MCF 10A (cell line): ENCODE results near the gene GAA. TPM values are rescaled to one million over a fixed set of nuclear protein-coding genes. Genes with fewer than 3 reads are reported as not detected.

Experiments used
- BruUV-seq: library from RNA; stranded (reverse); fragments of 400-500 nt; replicated peaks from 2 replicates; lab custom pipeline; 2021; lab: Mats Ljungman, UMichigan
- CTCF ChIA-PET: fragments of 300-600 bp; sonication (Branson Sonifier 250); formaldehyde crosslinking; extraction: SDS; loops from one replicate; lab custom pipeline; 2021; ENCODE audit warnings: antibody characterized with exemption, inconsistent platforms; lab: Yijun Ruan, JAX
- POLR2A ChIA-PET: fragments of 300-600, 350-650 bp; sonication (Branson Sonifier 250); formaldehyde crosslinking; extraction: SDS; loops from one replicate; lab custom pipeline; 2020; ENCODE audit warnings: antibody characterized with exemption, inconsistent platforms; lab: Yijun Ruan, JAX
- DNase-seq: peaks from one replicate; pipeline ENCODE4 v3.0.0-alpha.2; 2018; ENCODE audit not compliant: unreplicated experiment
- H3K27ac Mint-ChIP-seq: one replicate; pipeline ENCODE4 v1.8.0; 2022; ENCODE audit warnings: mild to moderate bottlenecking, low read depth, mixed read lengths; ENCODE audit not compliant: unreplicated experiment
- H3K27me3 Mint-ChIP-seq: one replicate; pipeline ENCODE4 v1.8.0; 2022; ENCODE audit warnings: mixed read lengths; ENCODE audit not compliant: insufficient read depth, unreplicated experiment
- H3K36me3 Mint-ChIP-seq: one replicate; pipeline ENCODE4 v1.8.0; 2022; ENCODE audit warnings: mild to moderate bottlenecking, moderate library complexity, mixed read lengths; ENCODE audit not compliant: insufficient read depth, unreplicated experiment
- H3K4me1 Mint-ChIP-seq: one replicate; pipeline ENCODE4 v1.8.0; 2022; ENCODE audit warnings: mixed read lengths; ENCODE audit not compliant: insufficient read depth, unreplicated experiment
- H3K4me3 Mint-ChIP-seq: one replicate; pipeline ENCODE4 v1.8.0; 2022; ENCODE audit warnings: mild to moderate bottlenecking, moderate library complexity, mixed read lengths; ENCODE audit not compliant: unreplicated experiment
- H3K9me3 Mint-ChIP-seq: one replicate; pipeline ENCODE4 v1.8.0; 2022; ENCODE audit warnings: mixed read lengths; ENCODE audit not compliant: unreplicated experiment
- intact Hi-C: fragments of 100-400 bp; cut with micrococcal nuclease; formaldehyde crosslinking; loops from 2 replicates; pipeline ENCODE4 v1.14.1; 2022
- total RNA-seq: library from RNA; stranded (reverse); gene quantifications from 2 replicates; pipeline ENCODE4 v1.2.3, GENCODE V29; 2022
- TF ChIP-seq, protein P1 (sequence below): fragments of 200-600 bp; IDR thresholded peaks from one replicate; pipeline ENCODE4 v1.8.0; 2022; ENCODE audit warnings: antibody characterized with exemption, mild to moderate bottlenecking; ENCODE audit not compliant: unreplicated experiment

Gene GAA
- total RNA-seq, 1 experiment from 2014 or later, result 26.0 TPM

DNA sequence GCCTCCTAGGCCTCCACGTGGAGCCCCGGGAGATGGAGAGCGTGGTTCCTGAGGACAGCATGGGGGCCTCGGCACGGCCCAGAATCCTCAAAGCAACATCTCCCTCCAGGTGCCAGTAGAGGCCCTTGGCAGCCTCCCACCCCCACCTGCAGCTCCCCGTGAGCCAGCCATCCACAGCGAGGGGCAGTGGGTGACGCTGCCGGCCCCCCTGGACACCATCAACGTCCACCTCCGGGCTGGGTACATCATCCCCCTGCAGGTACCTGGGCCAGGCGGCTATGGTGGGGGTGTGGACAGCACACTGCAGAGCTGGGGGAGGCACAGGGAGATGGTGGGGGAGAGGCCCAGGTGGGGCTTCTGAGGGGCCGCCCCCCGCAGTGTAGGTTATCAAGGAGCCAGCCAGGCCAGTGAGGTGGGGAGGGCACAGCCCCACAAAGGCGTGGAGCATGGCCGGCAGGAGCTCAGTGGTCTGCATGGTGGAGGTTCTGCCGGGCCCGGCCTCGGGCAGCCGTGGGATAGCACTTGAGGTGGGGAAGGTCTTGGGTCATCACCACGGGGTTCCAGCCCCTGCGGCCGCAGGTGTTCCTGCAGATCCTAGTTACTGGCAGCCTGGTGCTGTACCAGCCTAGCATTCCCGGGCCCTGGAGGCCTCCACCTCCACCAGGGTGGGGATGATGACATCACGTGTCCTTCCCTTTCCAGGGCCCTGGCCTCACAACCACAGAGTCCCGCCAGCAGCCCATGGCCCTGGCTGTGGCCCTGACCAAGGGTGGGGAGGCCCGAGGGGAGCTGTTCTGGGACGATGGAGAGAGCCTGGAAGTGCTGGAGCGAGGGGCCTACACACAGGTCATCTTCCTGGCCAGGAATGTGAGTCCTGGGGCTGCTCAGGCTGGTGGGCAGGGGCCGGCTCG lies 16.4 kb downstream of the GAA start:
- BruUV-seq, result no TSS peak
- Mint-ChIP-seq H3K9me3 (peaks cover 8% of the 10 kb centered on the region), H3K4me3 (no peak overlapping the region), H3K27me3 (peaks cover 13% of the 10 kb centered on the region), H3K4me1 (no peaks in the 10 kb centered on the region), H3K27ac (no peak overlapping the region), H3K36me3 (peaks cover 6% of the 10 kb centered on the region)
- no peak for DNase-seq
- TF ChIP-seq, protein P1, sequence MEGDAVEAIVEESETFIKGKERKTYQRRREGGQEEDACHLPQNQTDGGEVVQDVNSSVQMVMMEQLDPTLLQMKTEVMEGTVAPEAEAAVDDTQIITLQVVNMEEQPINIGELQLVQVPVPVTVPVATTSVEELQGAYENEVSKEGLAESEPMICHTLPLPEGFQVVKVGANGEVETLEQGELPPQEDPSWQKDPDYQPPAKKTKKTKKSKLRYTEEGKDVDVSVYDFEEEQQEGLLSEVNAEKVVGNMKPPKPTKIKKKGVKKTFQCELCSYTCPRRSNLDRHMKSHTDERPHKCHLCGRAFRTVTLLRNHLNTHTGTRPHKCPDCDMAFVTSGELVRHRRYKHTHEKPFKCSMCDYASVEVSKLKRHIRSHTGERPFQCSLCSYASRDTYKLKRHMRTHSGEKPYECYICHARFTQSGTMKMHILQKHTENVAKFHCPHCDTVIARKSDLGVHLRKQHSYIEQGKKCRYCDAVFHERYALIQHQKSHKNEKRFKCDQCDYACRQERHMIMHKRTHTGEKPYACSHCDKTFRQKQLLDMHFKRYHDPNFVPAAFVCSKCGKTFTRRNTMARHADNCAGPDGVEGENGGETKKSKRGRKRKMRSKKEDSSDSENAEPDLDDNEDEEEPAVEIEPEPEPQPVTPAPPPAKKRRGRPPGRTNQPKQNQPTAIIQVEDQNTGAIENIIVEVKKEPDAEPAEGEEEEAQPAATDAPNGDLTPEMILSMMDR, result no peak
- ChIA-PET CTCF (interaction anchor here (0.6 to 0.7 kb wide), 2 partner anchors 16 to 701 kb away, joined by 3 to 4 read pairs; no protein-coding TSS in a partner anchor), POLR2A (interaction anchor here (0.7 kb wide), 1 partner anchor 10 kb away, joined by 3 read pairs; no protein-coding TSS in a partner anchor)
- intact Hi-C loops, result no loop called here

DNA sequence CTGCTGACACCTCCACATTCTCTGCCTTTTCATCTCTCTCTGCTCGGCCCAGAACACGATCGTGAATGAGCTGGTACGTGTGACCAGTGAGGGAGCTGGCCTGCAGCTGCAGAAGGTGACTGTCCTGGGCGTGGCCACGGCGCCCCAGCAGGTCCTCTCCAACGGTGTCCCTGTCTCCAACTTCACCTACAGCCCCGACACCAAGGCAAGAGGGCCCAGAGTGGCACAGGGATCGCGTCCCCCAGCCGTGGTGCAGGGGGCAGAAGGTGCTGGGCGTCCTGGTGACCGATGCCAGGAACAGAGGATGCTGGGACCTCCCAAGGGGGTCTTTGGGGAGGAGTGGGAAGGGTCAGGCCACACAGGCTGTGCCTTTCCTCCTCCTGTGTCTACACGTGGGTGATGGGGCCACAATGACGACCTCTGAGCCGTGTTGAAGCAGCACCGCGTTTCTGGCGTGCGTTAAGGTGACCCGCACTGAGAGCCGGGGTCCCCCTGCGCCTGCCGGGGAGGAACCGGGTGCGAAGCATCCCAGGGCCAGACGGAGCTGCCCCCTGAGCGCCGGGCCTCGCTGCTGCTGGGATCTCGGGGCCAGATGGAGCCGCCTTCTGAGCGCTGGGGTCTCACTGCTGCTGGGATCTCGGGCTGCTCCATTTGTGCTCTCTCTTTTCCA lies 17.4 kb downstream of the GAA start:
- TF ChIP-seq, protein P1, result no peak
- BruUV-seq, result no TSS peak
- intact Hi-C loops, result no loop called here
- Mint-ChIP-seq H3K27me3 (peaks cover 13% of the 10 kb centered on the region), H3K4me1 (no peaks in the 10 kb centered on the region), H3K9me3 (peaks cover 8% of the 10 kb centered on the region), H3K27ac (no peak overlapping the region), H3K4me3 (no peak overlapping the region), H3K36me3 (peaks cover 6% of the 10 kb centered on the region)
- ChIA-PET CTCF (no interaction called here), POLR2A (no interaction called here)
- no peak for DNase-seq

DNA sequence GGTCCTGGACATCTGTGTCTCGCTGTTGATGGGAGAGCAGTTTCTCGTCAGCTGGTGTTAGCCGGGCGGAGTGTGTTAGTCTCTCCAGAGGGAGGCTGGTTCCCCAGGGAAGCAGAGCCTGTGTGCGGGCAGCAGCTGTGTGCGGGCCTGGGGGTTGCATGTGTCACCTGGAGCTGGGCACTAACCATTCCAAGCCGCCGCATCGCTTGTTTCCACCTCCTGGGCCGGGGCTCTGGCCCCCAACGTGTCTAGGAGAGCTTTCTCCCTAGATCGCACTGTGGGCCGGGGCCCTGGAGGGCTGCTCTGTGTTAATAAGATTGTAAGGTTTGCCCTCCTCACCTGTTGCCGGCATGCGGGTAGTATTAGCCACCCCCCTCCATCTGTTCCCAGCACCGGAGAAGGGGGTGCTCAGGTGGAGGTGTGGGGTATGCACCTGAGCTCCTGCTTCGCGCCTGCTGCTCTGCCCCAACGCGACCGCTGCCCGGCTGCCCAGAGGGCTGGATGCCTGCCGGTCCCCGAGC lies 17.9 kb downstream of the GAA start:
- no peak for DNase-seq
- Mint-ChIP-seq H3K27ac (no peak overlapping the region), H3K4me3 (no peak overlapping the region), H3K9me3 (peaks cover 8% of the 10 kb centered on the region), H3K27me3 (peaks cover 13% of the 10 kb centered on the region), H3K4me1 (peaks cover under 1% of the 10 kb centered on the region), H3K36me3 (peaks cover 6% of the 10 kb centered on the region)
- TF ChIP-seq, protein P1, result no peak
- intact Hi-C loops, result no loop called here
- ChIA-PET CTCF (interaction anchor here (0.6 kb wide), 1 partner anchor 887 kb away, joined by 3 read pairs; no protein-coding TSS in a partner anchor), POLR2A (no interaction called here)
- no TSS peak for BruUV-seq

DNA sequence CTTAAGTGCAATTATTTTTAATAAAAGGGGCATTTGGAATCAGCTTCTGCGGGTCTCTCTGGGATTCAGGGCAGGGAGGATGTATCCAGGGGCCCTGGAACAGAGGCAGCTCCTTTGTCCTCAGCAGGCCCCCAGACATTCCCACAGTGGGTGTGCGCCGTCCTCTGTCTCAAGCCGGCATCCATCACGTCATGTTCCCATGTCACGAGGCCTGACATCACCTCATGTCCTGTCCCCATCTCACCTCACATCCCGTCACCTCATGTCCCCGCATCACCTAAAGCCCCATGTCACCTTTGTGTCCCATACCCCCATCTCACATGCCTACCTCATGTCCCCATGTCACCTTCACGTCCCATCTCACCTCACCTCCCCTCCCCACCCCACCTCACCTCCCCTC lies 18.5 kb downstream of the GAA start:
- Mint-ChIP-seq H3K27me3 (peaks cover 9% of the 10 kb centered on the region), H3K4me3 (no peak overlapping the region), H3K4me1 (peaks cover 4% of the 10 kb centered on the region), H3K27ac (no peak overlapping the region), H3K9me3 (peaks cover 7% of the 10 kb centered on the region), H3K36me3 (peaks cover 6% of the 10 kb centered on the region)
- intact Hi-C loops, result no loop called here
- no peak for DNase-seq
- BruUV-seq, result no TSS peak
- ChIA-PET POLR2A (no interaction called here), CTCF (interaction anchor here (0.6 kb wide), 1 partner anchor 887 kb away, joined by 3 read pairs; no protein-coding TSS in a partner anchor)
- TF ChIP-seq, protein P1, result no peak
